ENCODE results near the gene ZNF511. TPM values are rescaled to one million over a fixed set of nuclear protein-coding genes. Genes with fewer than 3 reads are reported as not detected.
"Not testable (repeated sequence)": the region's sequence is repeated elsewhere in the genome, so short reads cannot be mapped to it uniquely, and the experiment has no call there.

ZNF511 gene
- total RNA-seq, 6 experiments from 2014 or later, result 45.7 to 62.0 (median 52.7) TPM

DNA sequence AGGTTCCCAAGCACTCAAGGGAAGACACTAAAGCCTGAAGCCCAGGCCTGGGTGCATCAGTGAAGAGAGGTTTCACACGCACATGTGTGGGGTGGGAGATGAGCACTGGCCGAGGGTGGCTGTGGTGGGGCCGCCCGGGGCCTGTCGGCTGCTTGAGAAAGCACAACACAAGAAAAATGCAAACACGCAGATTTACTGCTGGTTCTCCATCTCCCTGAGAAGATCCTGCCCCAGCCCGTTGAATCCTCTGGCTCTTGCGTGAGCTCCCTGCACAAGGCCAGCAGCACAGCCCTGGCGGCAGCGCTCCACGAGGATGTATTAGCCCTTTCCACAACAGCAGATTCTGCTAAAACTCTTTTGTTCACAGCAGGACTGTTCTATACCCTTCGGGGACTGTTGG lies 6.2 kb downstream of the ZNF511 start:
- H3K27me3 Mint-ChIP-seq (ENCODE audit: insufficient read depth), result peaks cover 12% of the 10 kb centered on the region
- H3K4me1 Mint-ChIP-seq (ENCODE audit: low read depth), result peaks cover 6% of the 10 kb centered on the region; the same call in 1 of the 2 replicates
- H3K4me3 Mint-ChIP-seq, result no peak overlapping the region
- H3K27ac Mint-ChIP-seq, result no peak overlapping the region
- peaks cover 4% of the 10 kb centered on the region; the same call in 1 of the 2 replicates for H3K9me3 Mint-ChIP-seq
- DNase-seq, result no peak
- TF ChIP-seq, protein P1, sequence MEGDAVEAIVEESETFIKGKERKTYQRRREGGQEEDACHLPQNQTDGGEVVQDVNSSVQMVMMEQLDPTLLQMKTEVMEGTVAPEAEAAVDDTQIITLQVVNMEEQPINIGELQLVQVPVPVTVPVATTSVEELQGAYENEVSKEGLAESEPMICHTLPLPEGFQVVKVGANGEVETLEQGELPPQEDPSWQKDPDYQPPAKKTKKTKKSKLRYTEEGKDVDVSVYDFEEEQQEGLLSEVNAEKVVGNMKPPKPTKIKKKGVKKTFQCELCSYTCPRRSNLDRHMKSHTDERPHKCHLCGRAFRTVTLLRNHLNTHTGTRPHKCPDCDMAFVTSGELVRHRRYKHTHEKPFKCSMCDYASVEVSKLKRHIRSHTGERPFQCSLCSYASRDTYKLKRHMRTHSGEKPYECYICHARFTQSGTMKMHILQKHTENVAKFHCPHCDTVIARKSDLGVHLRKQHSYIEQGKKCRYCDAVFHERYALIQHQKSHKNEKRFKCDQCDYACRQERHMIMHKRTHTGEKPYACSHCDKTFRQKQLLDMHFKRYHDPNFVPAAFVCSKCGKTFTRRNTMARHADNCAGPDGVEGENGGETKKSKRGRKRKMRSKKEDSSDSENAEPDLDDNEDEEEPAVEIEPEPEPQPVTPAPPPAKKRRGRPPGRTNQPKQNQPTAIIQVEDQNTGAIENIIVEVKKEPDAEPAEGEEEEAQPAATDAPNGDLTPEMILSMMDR (IDR thresholded peaks at IDR 0.05), result no peak
- no peaks in the 10 kb centered on the region; the same call in 1 of the 2 replicates for H3K36me3 Mint-ChIP-seq (ENCODE audit: low read depth)

DNA sequence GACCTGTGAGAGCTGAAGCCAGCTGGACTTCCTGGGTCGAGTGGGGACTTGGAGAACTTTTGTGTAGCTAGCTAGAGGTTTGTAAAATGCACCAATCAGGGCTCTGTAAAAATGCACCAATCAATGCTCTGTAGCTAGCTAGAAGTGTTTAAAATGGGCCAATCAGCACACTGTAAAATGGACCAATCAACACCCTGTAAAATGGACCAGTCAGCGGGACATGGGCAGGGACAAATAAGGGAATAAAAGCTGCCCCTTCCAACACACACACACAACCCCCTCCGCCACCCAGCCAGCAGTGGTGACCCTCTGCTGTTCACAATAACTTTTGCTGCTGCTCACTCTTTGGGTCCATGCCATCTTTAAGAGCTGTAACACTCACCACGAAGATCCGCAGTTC lies 7.1 kb downstream of the ZNF511 start:
- peaks cover 12% of the 10 kb centered on the region for H3K27me3 Mint-ChIP-seq (ENCODE audit: insufficient read depth)
- TF ChIP-seq, protein P1 (IDR thresholded peaks at IDR 0.05), result no peak

DNA sequence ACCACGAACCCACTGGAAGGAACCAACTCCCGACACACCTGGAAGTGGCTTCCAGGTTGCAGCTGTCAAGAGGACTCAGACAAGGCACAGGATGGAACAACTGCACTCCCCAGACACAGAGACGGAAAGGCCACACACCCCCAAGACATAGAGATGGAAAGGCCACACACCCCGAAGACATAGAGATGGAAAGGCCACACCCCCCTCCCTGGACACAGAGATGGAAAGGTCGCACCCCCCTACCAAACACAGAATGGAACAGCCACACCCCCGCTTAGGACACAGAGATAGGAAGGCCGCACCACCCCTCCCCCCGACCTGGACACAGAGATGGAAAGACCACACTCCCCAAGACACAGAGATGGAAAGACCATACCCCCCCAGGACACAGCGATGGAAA lies 7.6 kb downstream of the ZNF511 start:
- no peak for DNase-seq
- H3K36me3 Mint-ChIP-seq (ENCODE audit: low read depth), result no peaks in the 10 kb centered on the region
- peaks cover 12% of the 10 kb centered on the region for H3K27me3 Mint-ChIP-seq (ENCODE audit: insufficient read depth)
- peaks cover 6% of the 10 kb centered on the region; the same call in 1 of the 2 replicates for H3K4me1 Mint-ChIP-seq (ENCODE audit: low read depth)
- TF ChIP-seq, protein P1 (IDR thresholded peaks at IDR 0.05), result no peak
- H3K4me3 Mint-ChIP-seq, result no peak overlapping the region
- H3K27ac Mint-ChIP-seq, result no peak overlapping the region
- H3K9me3 Mint-ChIP-seq, result peaks cover 15% of the 10 kb centered on the region

More for the DNA sequence above, 7.1 kb downstream of the ZNF511 start:
- Mint-ChIP-seq H3K36me3 (ENCODE audit: low read depth) (no peaks in the 10 kb centered on the region; the same call in 1 of the 2 replicates), H3K9me3 (peaks cover 11% of the 10 kb centered on the region), H3K27ac (no peak overlapping the region), H3K4me3 (no peak overlapping the region), H3K4me1 (ENCODE audit: low read depth) (peaks cover 6% of the 10 kb centered on the region; the same call in 1 of the 2 replicates)
- DNase-seq, result no peak

DNA sequence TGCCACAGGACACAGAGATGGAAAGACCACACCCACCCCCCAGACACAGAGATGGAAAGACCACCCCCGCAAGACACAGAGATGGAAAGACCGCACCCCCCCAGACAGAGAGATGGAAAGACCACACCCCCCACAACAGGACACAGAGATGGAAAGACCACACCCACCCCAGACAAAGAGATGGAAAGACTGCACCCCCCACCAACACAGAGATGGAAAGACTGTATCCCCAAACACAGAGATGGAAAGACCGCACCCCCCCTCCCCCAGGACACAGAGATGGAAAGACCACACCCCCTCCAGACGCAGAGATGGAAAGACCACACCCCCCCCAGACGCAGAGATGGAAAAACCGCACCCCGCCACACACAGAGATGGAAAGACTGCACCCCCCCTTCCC lies 8.0 kb downstream of the ZNF511 start:
- Mint-ChIP-seq H3K36me3 (ENCODE audit: low read depth) (no peaks in the 10 kb centered on the region), H3K9me3 (peaks cover 18% of the 10 kb centered on the region), H3K4me1 (ENCODE audit: low read depth) (peaks cover 6% of the 10 kb centered on the region; the same call in 1 of the 2 replicates), H3K27ac (no peak overlapping the region), H3K4me3 (no peak overlapping the region), H3K27me3 (ENCODE audit: insufficient read depth) (peaks cover 12% of the 10 kb centered on the region)
- TF ChIP-seq, protein P1 (IDR thresholded peaks at IDR 0.05), result no peak
- no peak for DNase-seq

DNA sequence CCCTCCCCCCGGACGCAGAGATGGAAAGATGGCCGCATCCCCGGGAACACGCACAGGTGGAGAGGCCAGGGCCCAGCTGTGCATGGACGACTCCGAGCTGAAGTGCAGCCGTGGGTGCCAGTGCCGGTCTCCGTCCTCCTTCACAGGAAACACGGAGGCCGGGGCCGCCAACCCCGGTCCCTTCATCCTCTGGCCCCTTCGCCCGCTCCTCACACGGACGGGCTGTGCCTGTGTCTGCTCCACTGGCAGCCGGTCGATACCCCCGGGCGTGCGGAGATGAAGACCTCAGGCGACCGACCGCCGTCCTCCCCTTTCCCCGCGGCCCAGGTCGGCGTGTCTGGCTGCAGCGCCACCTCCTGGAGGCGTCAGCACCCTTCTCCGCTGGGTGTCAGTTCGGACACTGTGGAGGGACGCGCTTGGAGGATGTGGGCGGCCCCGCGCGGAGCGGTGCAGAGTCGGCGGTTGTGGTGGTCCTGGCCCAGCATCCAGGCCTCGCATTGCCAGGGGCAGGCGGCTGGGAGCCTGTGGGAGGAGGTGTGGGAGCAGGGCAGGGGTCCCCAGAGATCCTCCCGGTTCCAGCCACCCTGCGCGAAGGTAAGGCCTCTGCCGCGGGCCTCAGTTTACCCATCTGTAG lies 9.9 kb downstream of the ZNF511 start:
- Mint-ChIP-seq H3K4me3 (peak overlapping the region; percentile 60), H3K9me3 (peaks cover 18% of the 10 kb centered on the region), H3K27ac (no peak overlapping the region), H3K27me3 (ENCODE audit: insufficient read depth) (peaks cover 12% of the 10 kb centered on the region), H3K36me3 (ENCODE audit: low read depth) (no peaks in the 10 kb centered on the region), H3K4me1 (ENCODE audit: low read depth) (peaks cover 6% of the 10 kb centered on the region; the same call in 1 of the 2 replicates)
- TF ChIP-seq, protein P1 (IDR thresholded peaks at IDR 0.05), result peak; percentile 84
- DNase-seq, result no peak

DNA sequence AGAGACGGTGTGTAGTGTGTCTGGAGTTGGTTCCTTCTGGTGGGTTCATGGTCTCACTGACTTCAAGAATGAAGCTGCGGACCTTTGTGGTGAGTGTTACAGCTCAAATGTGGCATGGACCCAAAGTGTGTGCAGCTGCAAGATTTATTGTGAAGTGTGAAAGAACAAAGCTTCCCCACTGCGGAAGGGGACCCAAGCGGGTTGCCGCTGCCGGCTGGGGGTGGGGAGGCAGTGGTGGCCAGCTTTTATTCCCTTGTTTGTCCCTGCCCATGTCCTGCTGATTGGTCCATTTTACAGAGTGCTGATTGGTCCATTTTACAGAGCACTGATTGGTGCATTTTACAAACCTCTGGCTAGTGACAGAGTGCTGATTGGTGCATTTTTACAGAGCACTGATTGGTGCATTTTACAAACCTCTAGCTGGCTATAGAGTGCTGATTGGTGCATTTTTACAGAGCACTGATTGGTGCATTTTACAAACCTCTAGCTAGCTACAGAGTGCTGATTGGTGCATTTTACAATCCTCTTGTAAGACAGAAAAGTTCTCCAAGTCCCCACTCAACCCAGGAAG lies 12.2 kb downstream of the ZNF511 start:
- H3K4me3 Mint-ChIP-seq; DNase-seq; H3K36me3 Mint-ChIP-seq (ENCODE audit: low read depth); H3K27ac Mint-ChIP-seq; H3K4me1 Mint-ChIP-seq (ENCODE audit: low read depth): not testable (repeated sequence)
- H3K27me3 Mint-ChIP-seq (ENCODE audit: insufficient read depth), result peaks cover 14% of the 10 kb centered on the region
- H3K9me3 Mint-ChIP-seq, result peaks cover 18% of the 10 kb centered on the region

DNA sequence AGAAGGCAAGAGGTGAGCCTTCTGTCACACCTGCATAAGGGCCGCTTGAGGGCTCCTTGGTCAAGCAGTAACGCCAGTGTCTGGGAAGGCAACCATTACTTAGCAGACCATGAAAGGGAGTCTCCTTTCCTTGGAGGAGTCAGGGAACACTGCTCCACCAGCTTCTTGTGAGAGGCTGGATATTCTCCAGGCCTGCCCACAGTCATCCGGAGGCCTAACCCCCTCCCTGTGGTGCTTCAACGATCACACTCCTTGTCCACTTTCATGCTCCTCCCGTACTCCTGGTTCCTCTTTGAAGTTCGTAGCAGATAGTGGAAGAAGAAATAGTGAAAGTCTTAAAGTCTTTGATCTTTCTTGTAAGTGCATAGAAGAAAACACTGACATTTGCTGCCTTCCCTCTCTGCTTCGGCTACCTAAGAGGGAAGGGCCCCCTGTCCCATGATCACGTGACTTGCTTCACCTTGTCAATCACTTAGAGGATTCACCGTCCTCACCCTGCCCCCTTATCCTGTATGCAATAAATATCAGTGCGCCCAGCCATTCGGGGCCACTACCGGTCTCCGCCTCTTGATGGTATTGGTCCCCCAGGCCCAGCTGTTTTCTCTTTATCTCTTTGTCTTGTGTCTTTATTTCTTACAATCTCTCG lies 13.5 kb downstream of the ZNF511 start:
- peaks cover 18% of the 10 kb centered on the region for H3K9me3 Mint-ChIP-seq
- not testable (repeated sequence) for H3K36me3 Mint-ChIP-seq (ENCODE audit: low read depth); H3K27ac Mint-ChIP-seq; H3K4me1 Mint-ChIP-seq (ENCODE audit: low read depth); DNase-seq; H3K4me3 Mint-ChIP-seq
- H3K27me3 Mint-ChIP-seq (ENCODE audit: insufficient read depth), result peaks cover 19% of the 10 kb centered on the region

Measured in HFFc6 (cell line).